Stimulated activated CD8-positive, alpha-beta memory T cell treated with anti-CD3 and anti-CD28 coated beads, Interleukin-12 subunit alpha, Interleukin-12 subunit beta, amount 100 ng/mL, for 24 hours (primary cell): ENCODE results near the gene AHSA1.
A peak's percentile ranks its signal among the peaks of the same experiment; 100 is the strongest.

ENCODE experiments used
- DNase-seq: peaks from one replicate; pipeline ENCODE4 v3.0.0-alpha.2; 2020; ENCODE audit errors: extremely low read depth

The AHSA1 gene

GRCh38 chr14:77473921-77474320 lies 16.0 kb downstream of the AHSA1 start:
- no peak for DNase-seq

- no peak for DNase-seq
Observed at GRCh38 chr14:77474479-77475177, 16.7 kb downstream of the AHSA1 start.

- no peak for DNase-seq
Observed at GRCh38 chr14:77475432-77476115, 17.7 kb downstream of the AHSA1 start.

- DNase-seq: no peak
Observed at GRCh38 chr14:77478029-77478428, 20.1 kb downstream of the AHSA1 start.

- DNase-seq: no peak
Observed at GRCh38 chr14:77478796-77479195, 20.9 kb downstream of the AHSA1 start.

- DNase-seq: no peak
Observed at GRCh38 chr14:77482422-77482821, 24.5 kb downstream of the AHSA1 start.

- no peak for DNase-seq
Observed at GRCh38 chr14:77485256-77485655, 27.4 kb downstream of the AHSA1 start.

- DNase-seq: no peak
Observed at GRCh38 chr14:77485901-77486678, 28.2 kb downstream of the AHSA1 start.

GRCh38 chr14:77488558-77488957 lies 30.7 kb downstream of the AHSA1 start:
- no peak for DNase-seq

GRCh38 chr14:77489041-77489440 lies 31.1 kb downstream of the AHSA1 start:
- no peak for DNase-seq

GRCh38 chr14:77490347-77490986 lies 32.6 kb downstream of the AHSA1 start:
- DNase-seq: no peak

- DNase-seq: no peak
Observed at GRCh38 chr14:77491056-77491455, 33.2 kb downstream of the AHSA1 start.

GRCh38 chr14:77495334-77495733 lies 37.4 kb downstream of the AHSA1 start:
- DNase-seq: no peak

- DNase-seq: peak; percentile 7
Observed at GRCh38 chr14:77498120-77498979, 40.5 kb downstream of the AHSA1 start, which contains the start of gene ISM2. Gene ISM2, minus strand, starts transcription at chr14:77498816. Its CDS starts 23 bp downstream, at chr14:77498793.

- DNase-seq: no peak
Observed at GRCh38 chr14:77498984-77499527, 41.2 kb downstream of the AHSA1 start.

GRCh38 chr14:77502109-77502782 lies 44.4 kb downstream of the AHSA1 start:
- no peak for DNase-seq

GRCh38 chr14:77503138-77503537 lies 45.2 kb downstream of the AHSA1 start:
- no peak for DNase-seq

- no peak for DNase-seq
Observed at GRCh38 chr14:77505031-77505430, 47.1 kb downstream of the AHSA1 start.

GRCh38 chr14:77507762-77508161 lies 49.9 kb downstream of the AHSA1 start:
- no peak for DNase-seq

GRCh38 chr14:77508249-77508648 lies 50.4 kb downstream of the AHSA1 start:
- no peak for DNase-seq
